AG09309 (cell line): Measurements from ENCODE around the gene DOK7.
"Not testable (repeated sequence)": the region's sequence is repeated elsewhere in the genome, so short reads cannot be mapped to it uniquely, and the experiment has no call there.

ENCODE experiments used
- DNase-seq: peaks from one replicate; pipeline ENCODE4 v3.0.0-alpha.2; 2010; ENCODE audit warnings: low read depth
- H3K4me3 ChIP-seq: 2 replicates; pipeline ENCODE4 v1.5.1; 2011; ENCODE audit warnings: mild to moderate bottlenecking, low read depth, low read length, moderate library complexity; ENCODE audit not compliant: control insufficient read depth
- CTCF ChIP-seq: IDR thresholded peaks from 2 replicates; pipeline ENCODE4 v1.5.1; 2011; ENCODE audit warnings: mild to moderate bottlenecking, low read depth, low read length, inconsistent platforms; ENCODE audit not compliant: insufficient read depth, control insufficient read depth; ENCODE audit errors: missing control alignments

DOK7 gene

GRCh38 chr4:3511187-3511586 is 48.1 kb downstream of the DOK7 start:
- H3K4me3 ChIP-seq = no peak overlapping the region
- no peak for TF ChIP-seq CTCF
- no peak for DNase-seq

- H3K4me3 ChIP-seq, DNase-seq: not testable (repeated sequence)
Measured at GRCh38 chr4:3511601-3512000, 48.5 kb downstream of the DOK7 start.

- no peak for TF ChIP-seq CTCF
- no peak overlapping the region for H3K4me3 ChIP-seq
- DNase-seq = no peak
Measured at GRCh38 chr4:3512279-3512678, 49.2 kb downstream of the DOK7 start.

GRCh38 chr4:3512719-3513118 is 49.6 kb downstream of the DOK7 start:
- no peak for TF ChIP-seq CTCF
- no peak for DNase-seq
- no peak overlapping the region for H3K4me3 ChIP-seq

- no peak overlapping the region for H3K4me3 ChIP-seq
- DNase-seq = no peak
- no peak for TF ChIP-seq CTCF
Measured at GRCh38 chr4:3513807-3514206, 50.7 kb downstream of the DOK7 start.

- DNase-seq = no peak
- H3K4me3 ChIP-seq = no peak overlapping the region
- TF ChIP-seq CTCF = no peak
Measured at GRCh38 chr4:3514221-3514780, 51.2 kb downstream of the DOK7 start.

GRCh38 chr4:3514806-3515501 is 51.8 kb downstream of the DOK7 start:
- TF ChIP-seq CTCF = peak; percentile 23
- DNase-seq = no peak
- H3K4me3 ChIP-seq = no peak overlapping the region
